ENCODE data around the gene HPN. TPM values are rescaled to one million over a fixed set of nuclear protein-coding genes. Genes with fewer than 3 reads are reported as not detected.

Gene HPN
- total RNA-seq, 1 experiment from 2014 or later = 10.6 TPM

DNA sequence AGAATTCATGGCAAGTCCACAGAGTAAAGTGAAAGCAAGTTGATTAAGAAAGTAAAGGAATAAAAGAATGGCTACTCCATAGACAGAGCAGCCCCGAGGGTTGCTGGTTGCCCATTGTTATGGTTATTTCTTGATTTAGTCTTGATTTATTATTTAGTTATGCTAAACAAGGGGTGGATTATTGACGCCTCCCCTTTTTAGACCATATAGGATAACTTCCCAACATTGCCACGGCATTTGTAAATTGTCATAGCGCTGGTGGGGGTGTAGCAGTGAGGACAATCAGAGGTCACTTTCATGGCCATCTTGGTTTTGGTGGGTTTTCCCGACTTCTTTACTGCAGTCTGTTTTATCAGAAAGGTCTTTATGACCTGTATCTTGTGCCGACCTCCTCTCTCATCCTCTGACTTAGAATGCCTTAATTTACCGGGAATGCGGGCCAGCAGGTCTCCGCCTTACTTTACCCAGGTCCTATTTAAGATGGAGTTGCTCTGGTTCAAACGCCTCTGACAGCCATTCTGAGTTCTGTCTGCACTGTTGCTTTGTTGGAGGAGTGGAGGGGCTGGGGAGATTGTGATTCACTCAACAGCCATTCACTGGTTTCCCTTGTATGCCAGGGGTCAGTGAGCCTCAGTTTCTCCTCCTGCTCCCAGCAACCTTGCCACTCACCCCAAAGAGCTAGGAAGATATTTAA is 27.6 kb downstream of the HPN start:
- DNase-seq = no peak
- Histone ChIP-seq H3T11ph (ENCODE audit: low read length) (no peak overlapping the region), H4K91ac (ENCODE audit: insufficient read length, low read depth, low read length) (no peak overlapping the region), H3K9me3 (ENCODE audit: control insufficient read depth, low read depth, low read length) (no peaks in the 10 kb centered on the region), H3K27me3 (ENCODE audit: insufficient read depth, low read length) (no peaks in the 10 kb centered on the region), H2BK120ac (ENCODE audit: low read depth, low read length, poor library complexity, severe bottlenecking) (no peak overlapping the region), H4K5ac (ENCODE audit: insufficient read length, low read depth, low read length) (no peak overlapping the region), H2BK5ac (ENCODE audit: insufficient read length, low read length) (no peak overlapping the region), H3K9ac (ENCODE audit: extremely low read depth, insufficient read length, low read length) (no peak overlapping the region), H3K18ac (ENCODE audit: insufficient read length, low read depth, low read length) (no peak overlapping the region), H2BK12ac (ENCODE audit: insufficient read length, low read depth, low read length) (no peak overlapping the region), H3K4me1 (ENCODE audit: insufficient read depth, low read length) (peaks cover 5% of the 10 kb centered on the region; the same call in 1 of the 2 replicates), H3K79me2 (ENCODE audit: insufficient read depth, low read length) (no peaks in the 10 kb centered on the region), H3K56ac (ENCODE audit: insufficient read length, low read depth, low read length) (no peak overlapping the region), H4K8ac (replicated peaks; ENCODE audit: insufficient read length, low read depth, low read length) (no peak overlapping the region), H3K23me2 (ENCODE audit: insufficient read length, low read depth, low read length, poor library complexity, severe bottlenecking) (no peaks in the 10 kb centered on the region), H2BK15ac (ENCODE audit: low read depth, low read length) (no peak overlapping the region), H4K20me1 (ENCODE audit: control insufficient read depth, insufficient read depth, insufficient read length) (no peaks in the 10 kb centered on the region), H3K14ac (ENCODE audit: insufficient read depth, low read length) (no peak overlapping the region), H2BK20ac (ENCODE audit: low read depth, low read length, poor library complexity, severe bottlenecking) (no peak overlapping the region), H3K27ac (ENCODE audit: insufficient read length, low read depth, low read length) (peak overlapping the region; percentile 84), H2AK5ac (ENCODE audit: insufficient read length, low read length) (no peak overlapping the region), H3K23ac (ENCODE audit: insufficient read length, low read depth, low read length) (no peak overlapping the region), H3K79me1 (ENCODE audit: insufficient read depth, low read depth, low read length, poor library complexity, severe bottlenecking) (no peaks in the 10 kb centered on the region), H3K4me2 (ENCODE audit: insufficient read depth, insufficient read length, low read length) (peak overlapping the region; percentile 39), H3K4ac (ENCODE audit: low read depth, low read length) (no peak overlapping the region), H2AFZ (ENCODE audit: low read length) (no peak overlapping the region)
- no peak for TF ChIP-seq CTCF (conservative IDR thresholded peaks at IDR 0.05)
- H3K27ac Mint-ChIP-seq = peak overlapping the region; percentile 98 to 100 (median 99)
- H3K4me3 Mint-ChIP-seq = peak overlapping the region; percentile 40 to 50
- H3K4me1 Mint-ChIP-seq = peaks cover 26 to 29% of the 10 kb centered on the region in 2 experiments
- peaks cover 8% of the 10 kb centered on the region for H3K27me3 Mint-ChIP-seq (ENCODE audit: low read depth)
- peaks cover 6 to 8% of the 10 kb centered on the region in 2 experiments; a peak in 4 of 5 replicates for H3K9me3 Mint-ChIP-seq
- H3K36me3 Mint-ChIP-seq (ENCODE audit: insufficient read depth in 1 of 3, low read depth in 3 of 3) = peaks cover 0 to 4% (median 0%) of the 10 kb centered on the region in 3 experiments; a peak in 3 of 7 replicates
- WGBS (ENCODE audit: extremely low coverage, insufficient read length, low lambda C conversion rate) = no CpG with 5 or more reads among the region's 10 CpGs

Data from H9 (cell line).